NCI-H1417 (cell line): ENCODE data around the gene NOPCHAP1.
A peak's percentile ranks its signal among the peaks of the same experiment; 100 is the strongest.

Experiments used
- DNase-seq, 3 experiments: peaks; one replicate each; lab custom pipeline; 2025; lab: John Stamatoyannopoulos, UW

Gene NOPCHAP1

GRCh38 chr12:105020241-105020962 is 34.3 kb downstream of the NOPCHAP1 start:
- DNase-seq: peak in 1 of 3 experiments; percentile 43

GRCh38 chr12:105024928-105025327 is 38.8 kb downstream of the NOPCHAP1 start:
- no peak for DNase-seq

- DNase-seq: no peak
These were observed 39.8 kb downstream of the NOPCHAP1 start for GRCh38 chr12:105025890-105026289.

GRCh38 chr12:105026411-105026810 is 40.3 kb downstream of the NOPCHAP1 start:
- DNase-seq: peak in 1 of 3 experiments; percentile 25

GRCh38 chr12:105030820-105031807 is 45.0 kb downstream of the NOPCHAP1 start:
- DNase-seq: peak in 1 of 3 experiments; percentile 49

- no peak for DNase-seq
These were observed 46.7 kb downstream of the NOPCHAP1 start for GRCh38 chr12:105032703-105033357.

GRCh38 chr12:105033851-105034250 is 47.7 kb downstream of the NOPCHAP1 start:
- DNase-seq: no peak
